Natural killer cell (primary cell): Measurements from ENCODE around the gene LCN6. TPM values are rescaled to one million over a fixed set of nuclear protein-coding genes. Genes with fewer than 3 reads are reported as not detected.
"Not testable (repeated sequence)": the region's sequence is repeated elsewhere in the genome, so short reads cannot be mapped to it uniquely, and the experiment has no call there.

Experiments used
- ATAC-seq, 3 donors: fragments of 150-1000 bp in 2 of 3; fragments of 200-7000 bp in 1 of 3; cut with Tn5 transposase; 1 replicate in 1 of 3; 2 replicates in 2 of 3; pipeline ENCODE4 v1.10.0; 2021; ENCODE audit warnings: mild to moderate bottlenecking in 2 of 3, moderate library complexity in 2 of 3
- DNase-seq, 2 donors: peaks; one replicate each; pipeline versions ENCODE4 v3.0.0 to v3.0.0-alpha.2; 2013 to 2021; ENCODE audit warnings: mixed read lengths in 1 of 2
- H3K27ac ChIP-seq: one replicate; pipeline ENCODE4 v1.5.1; 2013; ENCODE audit warnings: mild to moderate bottlenecking, low read length
- H3K27me3 ChIP-seq: one replicate; pipeline ENCODE4 v1.6.1; 2013; ENCODE audit warnings: low read length; ENCODE audit not compliant: control insufficient read depth, insufficient read depth
- H3K36me3 ChIP-seq: one replicate; pipeline ENCODE4 v1.6.1; 2013; ENCODE audit warnings: low read length; ENCODE audit not compliant: control insufficient read depth, insufficient read depth
- H3K4me1 ChIP-seq: one replicate; pipeline ENCODE4 v1.6.1; 2013; ENCODE audit warnings: low read length; ENCODE audit not compliant: control insufficient read depth, insufficient read depth
- H3K4me3 ChIP-seq: one replicate; pipeline ENCODE4 v1.5.1; 2013; ENCODE audit warnings: low read length
- H3K9me3 ChIP-seq: one replicate; pipeline ENCODE4 v1.6.1; 2013; ENCODE audit warnings: low read length; ENCODE audit not compliant: control insufficient read depth, insufficient read depth
- H3K27ac Mint-ChIP-seq, 2 donors: one replicate each; pipeline ENCODE4 v1.8.0; 2022; ENCODE audit warnings: mild to moderate bottlenecking in 2 of 2, mixed read lengths in 2 of 2, moderate library complexity in 1 of 2
- H3K27me3 Mint-ChIP-seq, 2 donors: one replicate each; pipeline ENCODE4 v1.8.0; 2022; ENCODE audit warnings: low read depth in 2 of 2, mixed read lengths in 2 of 2
- H3K36me3 Mint-ChIP-seq: one replicate; pipeline ENCODE4 v1.8.0; 2022; ENCODE audit warnings: mixed read lengths
- H3K4me1 Mint-ChIP-seq, 2 donors: one replicate each; pipeline ENCODE4 v1.8.0; 2022; ENCODE audit warnings: mixed read lengths in 2 of 2
- H3K4me3 Mint-ChIP-seq: one replicate; pipeline ENCODE4 v1.8.0; 2022; ENCODE audit warnings: mild to moderate bottlenecking, moderate library complexity, mixed read lengths
- H3K9me3 Mint-ChIP-seq, 2 donors: one replicate each; pipeline ENCODE4 v1.8.0; 2022; ENCODE audit warnings: mixed read lengths in 2 of 2
- WGBS: methylation state at CpG from one replicate; pipeline ENCODE4 v1.1.7; 2013; ENCODE audit warnings: missing lambda C conversion rate; ENCODE audit not compliant: insufficient coverage; 5-methylcytosine and 5-hydroxymethylcytosine counted together
- intact Hi-C: fragments of 100-400 bp; cut with micrococcal nuclease; formaldehyde crosslinking; loops from one replicate; pipeline ENCODE4 v1.14.2; 2022
- total RNA-seq, 4 donors: library from RNA; stranded (reverse); fragments of 120-200 nt in 1 of 4; gene quantifications; one replicate each; pipeline versions ENCODE4 v1.2.3 to v1.2.4, GENCODE V29; 2013 to 2022
- TF ChIP-seq, protein P1 (sequence below): fragments of 200-600 bp; IDR thresholded peaks from one replicate; pipeline ENCODE4 v1.8.0; 2022; ENCODE audit warnings: antibody characterized with exemption

Gene LCN6
- total RNA-seq, 3 donors from 2014 or later (not counting 1 experiment from before 2014, with no cell fraction given), result not detected

DNA sequence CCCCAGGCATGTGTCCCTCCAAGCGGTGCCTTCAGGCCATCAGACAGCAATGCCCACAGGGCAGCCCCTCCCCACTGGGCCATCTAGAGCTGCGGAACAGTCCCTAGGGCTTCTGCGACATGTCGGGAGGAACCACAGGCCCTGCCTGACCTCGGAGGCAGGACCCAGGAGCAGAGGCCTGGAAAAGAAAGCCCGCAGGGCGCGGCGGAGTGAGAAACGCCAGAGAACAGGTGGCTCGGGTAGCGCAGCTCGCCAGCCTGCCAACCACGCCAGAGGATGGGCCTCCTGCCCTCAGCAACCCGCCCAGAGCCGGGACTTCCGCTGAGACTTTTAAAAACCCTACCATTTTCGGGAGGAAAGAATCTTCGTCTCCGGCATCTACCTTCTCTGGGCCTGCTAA is 9.0 kb upstream of the LCN6 start:
- no peak overlapping the region for H3K27ac ChIP-seq
- peaks cover 2% of the 10 kb centered on the region for H3K9me3 ChIP-seq
- H3K4me1 ChIP-seq, result peaks cover 25% of the 10 kb centered on the region
- ATAC-seq, result no peak
- TF ChIP-seq, protein P1, sequence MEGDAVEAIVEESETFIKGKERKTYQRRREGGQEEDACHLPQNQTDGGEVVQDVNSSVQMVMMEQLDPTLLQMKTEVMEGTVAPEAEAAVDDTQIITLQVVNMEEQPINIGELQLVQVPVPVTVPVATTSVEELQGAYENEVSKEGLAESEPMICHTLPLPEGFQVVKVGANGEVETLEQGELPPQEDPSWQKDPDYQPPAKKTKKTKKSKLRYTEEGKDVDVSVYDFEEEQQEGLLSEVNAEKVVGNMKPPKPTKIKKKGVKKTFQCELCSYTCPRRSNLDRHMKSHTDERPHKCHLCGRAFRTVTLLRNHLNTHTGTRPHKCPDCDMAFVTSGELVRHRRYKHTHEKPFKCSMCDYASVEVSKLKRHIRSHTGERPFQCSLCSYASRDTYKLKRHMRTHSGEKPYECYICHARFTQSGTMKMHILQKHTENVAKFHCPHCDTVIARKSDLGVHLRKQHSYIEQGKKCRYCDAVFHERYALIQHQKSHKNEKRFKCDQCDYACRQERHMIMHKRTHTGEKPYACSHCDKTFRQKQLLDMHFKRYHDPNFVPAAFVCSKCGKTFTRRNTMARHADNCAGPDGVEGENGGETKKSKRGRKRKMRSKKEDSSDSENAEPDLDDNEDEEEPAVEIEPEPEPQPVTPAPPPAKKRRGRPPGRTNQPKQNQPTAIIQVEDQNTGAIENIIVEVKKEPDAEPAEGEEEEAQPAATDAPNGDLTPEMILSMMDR, result no peak
- intact Hi-C loops, result no loop called here
- no peak overlapping the region for H3K4me3 Mint-ChIP-seq
- H3K9me3 Mint-ChIP-seq, result peaks cover 2 to 5% of the 10 kb centered on the region in 2 donors
- no peaks in the 10 kb centered on the region for H3K36me3 Mint-ChIP-seq
- 88% methylated on average over 20 of the region's 20 CpGs for WGBS
- no peaks in the 10 kb centered on the region for H3K36me3 ChIP-seq
- no peaks in the 10 kb centered on the region for H3K27me3 ChIP-seq
- DNase-seq, result no peak
- H3K27ac Mint-ChIP-seq, result no peak overlapping the region
- no peak overlapping the region for H3K4me3 ChIP-seq
- peaks cover 7 to 9% of the 10 kb centered on the region in 2 donors for H3K27me3 Mint-ChIP-seq
- H3K4me1 Mint-ChIP-seq, result no peaks in the 10 kb centered on the region

DNA sequence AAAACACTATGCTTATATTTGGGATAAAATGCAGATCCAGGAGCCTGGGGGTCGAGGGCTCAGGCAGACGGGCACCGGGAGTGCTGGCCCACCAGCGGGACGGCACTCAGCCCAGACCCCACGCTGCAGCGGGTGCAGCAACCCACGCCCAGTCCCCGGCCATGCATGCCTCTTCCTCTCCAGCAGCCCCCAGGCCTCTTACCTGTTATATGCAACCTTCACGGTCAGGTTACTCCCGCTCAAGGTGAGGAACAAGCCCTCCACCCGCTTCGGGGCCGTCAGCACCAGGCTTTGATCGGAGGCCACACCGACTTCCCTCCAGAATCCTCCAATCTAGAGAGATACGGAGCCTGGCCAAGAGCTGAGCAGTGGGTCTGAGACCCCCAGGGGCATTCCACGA is 8.5 kb upstream of the LCN6 start:
- H3K27ac Mint-ChIP-seq, result no peak overlapping the region
- peaks cover 9 to 12% of the 10 kb centered on the region in 2 donors for H3K27me3 Mint-ChIP-seq
- ATAC-seq (no peak), DNase-seq (no peak)
- no peak overlapping the region for H3K4me3 Mint-ChIP-seq
- Histone ChIP-seq H3K4me1 (peaks cover 25% of the 10 kb centered on the region), H3K27ac (no peak overlapping the region), H3K4me3 (no peak overlapping the region), H3K9me3 (peaks cover 6% of the 10 kb centered on the region), H3K27me3 (no peaks in the 10 kb centered on the region), H3K36me3 (no peaks in the 10 kb centered on the region)
- 92% methylated on average over 18 of the region's 18 CpGs for WGBS
- H3K36me3 Mint-ChIP-seq, result no peaks in the 10 kb centered on the region
- H3K4me1 Mint-ChIP-seq, result no peaks in the 10 kb centered on the region
- peaks cover 4 to 5% of the 10 kb centered on the region in 2 donors for H3K9me3 Mint-ChIP-seq
- TF ChIP-seq, protein P1, result no peak
- intact Hi-C loops, result no loop called here

DNA sequence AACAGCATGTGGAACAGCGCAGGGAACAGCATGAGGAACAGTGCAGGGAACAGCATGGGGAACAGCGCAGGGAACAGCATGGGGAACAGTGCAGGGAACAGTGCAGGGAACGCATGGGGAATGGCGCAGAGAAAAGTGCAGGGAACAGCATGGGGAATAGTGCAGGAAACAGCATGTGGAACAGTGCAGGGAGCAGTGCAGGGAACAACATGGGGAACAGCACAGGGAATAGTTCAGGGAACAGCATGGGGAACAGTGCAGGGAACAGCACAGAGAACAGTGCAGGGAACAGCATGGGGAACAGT is 7.8 kb upstream of the LCN6 start:
- Mint-ChIP-seq H3K27ac (no peak overlapping the region), H3K27me3 (peaks cover 9 to 18% of the 10 kb centered on the region in 2 donors), H3K4me1 (no peaks in the 10 kb centered on the region), H3K9me3 (peaks cover 5 to 6% of the 10 kb centered on the region in 2 donors), H3K4me3 (no peak overlapping the region), H3K36me3 (no peaks in the 10 kb centered on the region)
- H3K4me1 ChIP-seq, result peaks cover 25% of the 10 kb centered on the region
- H3K4me3 ChIP-seq, result no peak overlapping the region
- no peaks in the 10 kb centered on the region for H3K36me3 ChIP-seq
- peaks cover 10% of the 10 kb centered on the region for H3K9me3 ChIP-seq
- intact Hi-C loops, result no loop called here
- ATAC-seq (no peak), DNase-seq (no peak)
- TF ChIP-seq, protein P1, result no peak
- no peaks in the 10 kb centered on the region for H3K27me3 ChIP-seq
- WGBS, result 98% methylated on average over 4 of the region's 4 CpGs
- H3K27ac ChIP-seq, result no peak overlapping the region

DNA sequence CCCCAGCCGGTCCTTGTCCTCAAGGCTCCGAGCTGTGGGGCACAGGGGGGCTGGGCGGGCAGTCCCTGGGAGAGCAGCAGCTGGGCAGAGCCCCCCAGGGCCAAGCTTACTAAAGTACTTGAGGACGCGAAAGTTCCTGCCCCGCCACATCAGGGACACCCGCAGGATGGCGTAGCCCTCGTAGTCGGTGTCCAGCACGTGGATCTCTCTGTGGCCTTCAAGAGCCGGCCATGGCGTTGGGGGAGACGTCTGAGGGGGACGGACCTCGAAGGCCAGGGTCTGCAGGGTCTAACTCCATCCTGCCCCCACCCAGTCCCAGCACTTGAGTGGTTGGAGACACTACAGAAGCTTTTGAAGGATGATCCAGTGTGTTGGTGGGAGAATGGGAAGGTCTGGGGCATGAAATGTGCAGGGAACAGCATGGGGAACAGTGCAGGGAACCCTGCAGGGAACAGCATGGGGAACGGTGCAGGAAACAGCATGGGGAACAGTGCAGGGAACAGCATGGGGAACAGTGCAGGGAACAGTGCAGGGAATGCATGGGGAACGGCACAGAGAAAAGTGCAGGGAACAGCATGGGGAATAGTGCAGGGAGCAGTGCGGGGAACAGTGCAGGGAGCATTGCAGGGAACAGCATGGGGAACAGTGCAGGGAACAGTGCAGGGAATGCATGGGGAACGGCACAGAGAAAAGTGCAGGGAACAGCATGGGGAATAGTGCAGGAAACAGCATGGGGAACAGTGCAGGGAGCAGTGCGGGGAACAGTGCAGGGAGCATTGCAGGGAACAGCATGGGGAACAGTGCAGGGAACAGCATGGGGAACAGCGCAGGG is 7.2 kb upstream of the LCN6 start:
- H3K36me3 ChIP-seq, ATAC-seq, H3K36me3 Mint-ChIP-seq, H3K4me3 Mint-ChIP-seq, H3K27me3 ChIP-seq, DNase-seq, intact Hi-C loops, H3K9me3 Mint-ChIP-seq, H3K4me1 Mint-ChIP-seq, H3K4me3 ChIP-seq, H3K27ac ChIP-seq, H3K27ac Mint-ChIP-seq: not testable (repeated sequence)
- Histone ChIP-seq H3K9me3 (peaks cover 10% of the 10 kb centered on the region), H3K4me1 (peaks cover 25% of the 10 kb centered on the region)
- WGBS, result 95% methylated on average over 22 of the region's 22 CpGs
- H3K27me3 Mint-ChIP-seq, result peaks cover 11 to 18% of the 10 kb centered on the region in 2 donors
